IPS-NIHi7 (cell line): ENCODE results near the gene TAS2R20.

Experiments
- DNase-seq: peaks from one replicate; pipeline ENCODE4 v3.0.0; 2012; ENCODE audit warnings: mixed read lengths; ENCODE audit errors: extremely low spot score

TAS2R20 gene

DNA sequence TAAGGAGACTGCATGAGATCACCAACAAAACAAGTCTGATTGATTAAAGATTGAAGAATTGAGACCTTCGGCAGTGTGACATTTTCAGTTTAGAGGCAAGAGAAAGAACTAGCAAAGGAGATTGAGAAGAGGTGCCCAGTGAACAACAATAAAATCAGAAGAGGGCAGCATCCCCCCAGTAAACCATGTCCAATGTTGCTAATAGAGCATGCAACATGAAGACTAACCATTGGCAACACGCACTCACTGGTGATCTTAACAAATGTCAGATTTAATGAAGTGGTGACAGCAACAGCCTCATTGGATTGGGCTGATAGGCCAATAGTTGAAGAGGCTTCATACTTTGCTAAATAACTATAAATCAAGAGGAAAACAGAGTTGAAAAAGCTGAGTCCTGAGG is 38.3 kb downstream of the TAS2R20 start:
- no peak for DNase-seq

DNA sequence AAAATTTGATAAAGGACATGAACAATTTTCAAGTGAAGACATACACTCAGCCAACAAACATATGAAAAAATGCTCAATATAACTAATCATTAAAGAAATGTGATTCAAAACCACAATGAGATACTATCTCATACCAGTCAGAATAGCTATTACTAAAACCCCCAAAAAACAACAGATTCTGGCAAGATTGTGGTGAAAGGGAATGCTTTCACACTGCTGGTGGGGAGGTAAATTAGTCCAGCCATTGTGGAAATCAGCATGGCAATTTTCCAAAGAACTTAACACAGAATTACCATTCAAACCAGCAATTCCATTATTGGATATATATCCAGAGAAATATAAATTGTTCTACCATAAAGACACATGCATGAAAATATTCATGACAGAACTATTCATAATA is 40.4 kb downstream of the TAS2R20 start:
- DNase-seq = no peak

DNA sequence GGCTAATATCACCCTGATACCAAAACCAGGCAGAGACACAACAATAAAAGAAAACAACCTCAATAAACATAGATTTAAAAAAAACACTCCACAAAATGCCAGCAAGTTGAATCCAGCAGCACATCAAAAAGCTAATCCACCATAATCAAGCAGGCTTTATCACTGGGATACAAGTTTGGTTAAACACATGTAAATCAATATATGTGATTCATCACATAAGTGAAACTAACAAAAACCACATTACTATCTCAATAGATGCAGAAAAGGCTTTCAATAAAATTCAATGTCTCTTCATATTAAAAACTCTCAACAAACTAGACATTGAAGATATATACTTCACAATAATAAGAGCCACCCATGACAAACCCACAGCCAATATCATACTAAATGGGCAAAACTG is 42.0 kb downstream of the TAS2R20 start:
- no peak for DNase-seq

- DNase-seq = no peak
Observed at GRCh38 chr12:10952645-10953044, 45.5 kb downstream of the TAS2R20 start.
